COLO668 (cell line): Measurements from ENCODE around the gene TGFB3.
A peak's percentile ranks its signal among the peaks of the same experiment; 100 is the strongest.

Experiments
- DNase-seq: peaks from one replicate; lab custom pipeline; 2025; ENCODE audit not compliant: unreplicated experiment; lab: John Stamatoyannopoulos, UW

TGFB3 gene

DNA sequence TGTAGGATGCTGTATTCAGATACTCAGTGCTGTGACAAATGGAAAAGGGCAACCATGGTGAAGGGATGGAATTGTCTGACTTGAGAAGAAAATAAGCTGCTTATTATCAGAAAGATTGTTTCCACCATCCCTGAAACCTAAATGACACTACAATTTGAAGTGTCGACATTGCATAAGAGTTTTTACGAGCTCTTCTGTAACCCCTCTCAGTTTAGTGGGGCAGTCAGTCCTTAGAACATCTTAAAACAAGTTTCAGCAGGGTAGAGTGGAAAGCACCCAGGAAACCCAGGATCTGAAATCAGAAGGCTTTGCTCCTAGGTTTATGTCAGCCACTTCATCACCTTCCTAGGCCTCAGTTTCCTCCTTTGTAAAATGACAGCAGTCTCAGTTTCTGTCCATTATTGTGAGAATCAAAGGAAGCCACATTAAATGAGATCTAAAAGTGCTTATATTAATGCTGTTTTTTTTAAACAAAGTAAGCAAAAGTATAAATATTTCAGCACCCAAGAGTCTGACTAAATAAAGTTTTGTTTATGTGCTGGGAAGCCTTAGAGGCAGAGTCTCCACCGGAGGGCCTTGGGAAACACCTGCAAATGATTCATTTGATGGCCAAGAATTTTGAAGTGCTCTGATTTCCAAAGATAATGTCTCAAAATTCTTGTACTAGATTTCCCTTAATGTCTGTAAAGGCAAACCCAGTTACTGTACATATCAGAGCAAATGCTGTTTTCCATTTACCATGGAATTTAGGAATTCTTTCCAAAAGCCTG, 5.6 kb upstream of the TGFB3 start:
- no peak for DNase-seq

DNA sequence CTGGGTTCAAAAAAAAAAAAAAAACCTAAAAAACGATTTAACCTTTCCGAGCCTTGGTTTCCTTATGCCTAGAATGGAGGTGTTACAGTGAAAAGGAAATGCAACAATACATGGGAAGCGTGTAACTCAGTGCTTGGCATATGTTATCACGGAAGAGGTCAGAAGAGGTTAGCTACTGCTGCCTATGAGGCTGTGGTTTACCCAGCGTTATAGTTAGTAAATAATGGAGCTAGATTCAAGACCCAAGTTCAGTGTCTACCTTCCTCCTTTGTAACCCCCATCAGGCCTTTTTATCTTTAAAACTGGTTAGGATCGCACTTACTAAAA, 4.6 kb upstream of the TGFB3 start:
- DNase-seq: no peak

DNA sequence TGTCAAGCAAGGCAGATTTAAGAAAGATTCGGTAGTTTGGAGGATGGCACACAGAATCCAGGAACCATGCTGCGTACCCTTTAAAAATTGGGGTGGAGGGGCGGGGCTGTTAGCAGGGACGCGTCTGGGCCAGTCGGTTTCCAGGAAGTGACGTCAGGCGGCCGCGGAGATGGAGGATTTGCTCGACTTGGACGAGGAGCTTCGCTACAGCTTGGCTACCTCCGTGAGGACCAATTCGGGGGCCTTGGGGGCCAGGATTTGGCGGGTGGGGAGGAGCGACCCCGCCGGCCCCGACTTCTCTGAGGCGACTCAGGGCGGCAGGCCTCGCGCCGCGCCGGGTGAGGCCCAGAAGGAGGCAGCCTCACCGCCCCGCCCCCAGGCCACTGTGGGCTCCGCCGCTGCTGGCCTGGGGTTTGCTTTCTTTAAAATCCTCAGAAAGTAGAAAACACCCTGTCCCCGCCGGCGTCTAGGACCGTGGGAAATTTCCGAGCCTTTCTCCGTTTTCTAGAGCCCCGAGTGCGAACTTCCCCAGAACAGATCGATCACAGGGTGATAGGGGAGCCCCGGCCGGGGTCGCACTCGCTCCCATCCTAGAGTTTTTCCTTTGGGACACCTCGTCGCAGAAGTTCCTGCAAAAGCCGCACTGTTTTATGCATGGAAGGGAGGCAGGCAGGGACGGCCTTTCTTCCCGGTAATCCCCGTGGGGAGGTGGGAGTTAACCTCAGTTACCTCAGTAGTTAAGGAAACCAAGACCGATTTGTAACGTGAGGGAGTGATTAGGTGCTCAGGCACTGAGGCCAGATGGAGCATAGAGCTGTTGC, 4.0 kb upstream of the TGFB3 start, which contains the start of gene IFT43:
IFT43 (plus strand) TSS at position 146 of the 821 bp plus-strand sequence; CDS start at position 170, 24 bp downstream.
- peak; percentile 88 for DNase-seq

DNA sequence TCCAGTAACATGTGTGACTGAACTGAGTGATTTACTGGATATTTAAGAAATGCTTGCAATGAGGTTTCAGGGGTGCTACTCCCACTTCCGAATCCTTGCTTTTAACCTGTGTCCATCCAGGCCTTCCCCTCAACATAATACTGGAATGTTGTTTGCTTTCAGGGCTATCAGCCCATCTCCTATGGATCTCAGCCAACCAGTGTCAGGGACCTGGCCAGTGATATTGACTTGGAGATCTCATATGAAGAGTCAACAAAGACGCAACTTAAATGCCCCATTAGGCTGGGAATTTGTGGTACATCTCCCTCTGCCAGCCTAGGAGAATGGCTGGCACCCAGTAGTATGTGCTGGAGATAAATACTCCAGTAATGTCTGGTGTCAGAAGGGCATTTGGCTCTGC, 2.9 kb upstream of the TGFB3 start:
- no peak for DNase-seq

DNA sequence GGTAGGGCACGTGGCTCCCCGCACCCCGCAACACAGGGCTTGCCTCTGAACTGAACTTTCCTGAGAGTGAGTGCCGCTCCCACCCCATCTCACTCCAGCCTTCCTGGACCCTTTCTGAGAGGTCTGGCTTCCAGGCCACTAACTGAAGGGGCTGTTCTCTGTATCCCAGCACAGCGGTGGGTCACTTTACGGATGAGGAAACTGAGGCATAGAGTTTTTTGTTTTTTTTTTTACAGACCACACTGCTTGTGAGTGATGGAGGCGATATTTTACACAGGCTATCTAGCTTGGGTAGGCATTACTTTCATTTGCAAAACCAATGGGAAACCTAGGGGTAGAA, 1.2 kb upstream of the TGFB3 start:
- DNase-seq: no peak

DNA sequence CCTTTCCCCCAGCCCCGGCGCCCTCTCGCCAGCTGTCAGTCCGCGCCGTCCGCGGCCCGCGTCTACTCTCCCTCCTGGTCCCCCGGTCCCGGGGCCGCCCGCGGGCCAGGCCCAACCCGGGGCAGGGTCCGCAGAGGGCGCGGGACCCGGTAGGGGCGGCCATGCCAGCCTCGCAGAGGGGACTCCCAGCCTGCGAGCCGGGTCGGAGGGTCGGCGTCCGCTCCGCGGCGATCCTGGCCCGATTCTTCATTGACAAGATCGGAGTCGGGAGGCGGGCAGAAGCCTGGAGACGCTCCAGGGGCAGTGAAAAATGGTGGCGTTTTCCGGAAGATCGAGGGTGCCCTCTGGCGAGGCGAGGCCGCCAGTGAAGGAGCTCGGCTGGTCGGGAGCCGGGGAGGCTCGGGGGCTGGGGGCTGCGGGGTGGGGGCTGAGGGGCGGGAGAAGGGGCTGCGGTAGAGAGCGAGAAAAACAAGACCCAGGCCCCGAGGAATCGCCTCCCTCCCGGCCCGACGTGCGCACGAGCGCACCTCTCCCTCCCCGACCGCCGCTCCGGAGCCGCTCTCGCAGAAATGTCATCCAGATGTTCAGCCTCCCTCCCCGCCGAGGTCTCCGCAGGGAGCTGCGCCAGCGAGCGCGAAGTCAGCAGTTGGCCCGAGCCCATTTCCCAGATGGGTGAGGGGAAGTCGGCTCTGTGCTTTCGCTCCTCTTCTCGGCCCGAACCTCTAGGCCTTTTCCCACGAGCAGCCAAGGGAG, 647 bp upstream of the TGFB3 start:
- DNase-seq: peak; percentile 83

DNA sequence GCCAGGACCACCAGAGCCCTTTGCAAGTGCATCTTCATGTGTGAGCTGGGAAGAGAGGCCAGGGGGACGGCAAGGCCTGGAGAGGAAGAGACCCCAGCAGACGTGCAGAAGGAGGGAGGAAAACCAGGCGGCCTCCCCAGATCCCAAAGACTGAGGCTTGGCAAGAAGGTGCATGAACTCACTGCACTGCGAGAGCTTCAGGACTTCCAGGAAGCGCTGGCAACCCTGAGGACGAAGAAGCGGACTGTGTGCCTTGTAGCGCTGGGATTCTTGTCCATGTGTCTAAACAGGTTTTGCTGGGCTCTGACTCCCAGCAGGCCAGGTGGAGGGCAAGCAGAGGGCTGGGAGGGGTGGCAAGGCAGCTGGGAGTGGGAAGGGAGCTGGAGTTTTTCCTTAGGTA, 939 bp downstream of the TGFB3 start:
- DNase-seq: peak; percentile 61

DNA sequence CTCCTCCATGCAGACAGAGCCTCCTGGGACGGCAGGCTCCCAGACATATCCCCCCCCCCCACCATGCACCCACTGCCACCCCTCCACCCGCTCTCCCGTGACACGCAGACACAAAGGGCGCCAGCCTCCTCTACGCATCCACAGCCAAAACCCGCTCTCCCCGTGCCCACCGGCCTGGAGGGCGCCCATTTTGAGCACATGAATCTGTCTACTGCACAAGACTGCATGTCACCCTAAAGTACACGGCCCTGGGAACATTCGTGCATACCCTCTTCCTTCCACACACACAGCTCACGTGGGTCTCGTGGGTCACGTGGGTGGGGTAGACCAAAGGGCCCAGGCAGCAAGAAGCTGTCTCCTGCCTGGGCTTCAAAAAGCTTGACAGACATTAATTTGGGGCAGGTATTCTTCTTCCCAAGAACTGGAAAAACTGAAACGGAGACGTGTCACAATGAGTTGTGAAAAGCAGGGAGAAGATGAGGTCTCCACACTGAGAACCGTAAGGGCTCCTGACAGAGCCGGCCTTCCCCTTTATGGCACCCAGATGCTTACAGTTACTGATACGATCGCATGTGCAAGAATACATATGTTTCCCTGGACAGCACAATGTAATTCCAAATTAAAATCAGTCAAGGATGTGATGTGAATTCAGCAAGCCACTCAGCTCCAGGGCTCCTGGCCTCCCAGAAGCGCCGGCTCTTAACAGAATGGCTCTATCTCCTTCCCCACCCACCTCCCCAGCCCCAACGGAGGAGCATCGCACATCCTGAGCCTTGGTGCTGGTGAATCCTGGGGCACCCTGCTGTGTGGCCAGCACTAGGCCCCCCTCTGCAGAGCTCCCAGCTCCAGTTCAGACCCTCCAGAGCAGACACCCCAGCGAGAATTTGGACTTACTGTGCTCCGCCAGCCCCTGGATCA, 1.9 kb downstream of the TGFB3 start:
- DNase-seq: peak; percentile 39

DNA sequence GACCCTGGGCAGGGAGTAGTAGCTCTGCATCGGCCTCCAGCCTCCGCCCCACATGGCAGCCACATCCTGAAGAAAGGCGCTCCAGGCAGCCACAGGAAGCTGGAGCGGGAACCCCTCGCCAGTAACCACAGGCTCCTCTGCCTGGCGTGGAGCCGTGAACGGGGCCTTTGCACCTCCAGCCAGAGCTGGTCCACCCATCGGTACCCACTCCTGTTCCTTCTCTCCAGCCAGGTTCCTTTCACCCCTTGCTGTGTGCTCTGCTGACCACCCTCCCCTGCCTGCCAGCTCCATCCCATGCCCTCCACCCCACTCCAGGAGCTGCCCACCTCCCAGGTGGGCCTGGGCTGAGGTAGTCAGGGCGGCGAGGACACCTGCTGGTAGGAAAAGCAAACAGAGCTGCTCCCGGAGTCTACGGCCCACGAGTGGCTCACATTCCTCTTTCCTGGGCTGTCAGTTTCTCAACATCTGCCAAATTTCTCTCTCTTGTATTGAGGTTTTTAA, 2.7 kb downstream of the TGFB3 start:
- peak; percentile 67 for DNase-seq

DNA sequence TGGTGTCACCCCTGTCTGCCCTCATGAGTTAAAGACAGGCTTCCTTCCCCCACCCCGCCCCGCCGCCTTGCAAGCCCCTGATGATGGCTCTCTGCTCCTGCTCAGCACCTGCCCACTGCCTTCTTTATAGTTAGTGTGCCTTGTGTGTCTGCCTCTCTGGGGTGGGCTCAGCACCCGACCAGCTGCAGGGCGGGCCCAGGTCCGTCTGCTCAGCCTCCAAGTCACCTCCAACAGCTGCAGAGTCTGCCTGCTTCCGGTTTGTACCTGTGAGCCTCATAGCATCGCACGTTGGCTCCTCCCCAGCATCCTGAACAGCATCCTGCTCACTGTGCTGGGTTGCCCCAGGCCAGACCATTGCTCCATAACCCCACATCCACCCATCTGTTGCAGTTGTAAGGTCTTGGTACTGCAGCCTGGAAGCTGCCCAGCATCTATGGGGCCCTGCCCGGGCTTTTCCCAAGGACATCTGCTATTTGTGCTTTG, 3.5 kb downstream of the TGFB3 start:
- DNase-seq: peak; percentile 85

DNA sequence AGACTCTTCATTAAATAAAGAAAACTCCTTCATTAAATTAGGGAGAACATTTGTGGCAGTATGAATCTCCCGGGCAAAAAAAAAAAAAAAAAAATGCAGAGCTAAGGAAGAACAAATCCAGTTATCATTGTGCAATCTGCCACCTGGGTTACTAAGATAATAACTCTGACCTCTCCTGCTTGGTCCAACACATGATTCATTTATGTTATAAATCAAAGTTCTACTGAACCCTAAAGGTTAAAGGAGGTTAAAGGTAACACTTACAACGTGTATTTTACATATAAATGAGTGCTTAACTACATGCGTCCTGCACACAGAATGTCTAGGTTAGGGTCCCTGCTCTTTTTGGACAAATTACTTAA, 4.2 kb downstream of the TGFB3 start:
- DNase-seq: no peak

DNA sequence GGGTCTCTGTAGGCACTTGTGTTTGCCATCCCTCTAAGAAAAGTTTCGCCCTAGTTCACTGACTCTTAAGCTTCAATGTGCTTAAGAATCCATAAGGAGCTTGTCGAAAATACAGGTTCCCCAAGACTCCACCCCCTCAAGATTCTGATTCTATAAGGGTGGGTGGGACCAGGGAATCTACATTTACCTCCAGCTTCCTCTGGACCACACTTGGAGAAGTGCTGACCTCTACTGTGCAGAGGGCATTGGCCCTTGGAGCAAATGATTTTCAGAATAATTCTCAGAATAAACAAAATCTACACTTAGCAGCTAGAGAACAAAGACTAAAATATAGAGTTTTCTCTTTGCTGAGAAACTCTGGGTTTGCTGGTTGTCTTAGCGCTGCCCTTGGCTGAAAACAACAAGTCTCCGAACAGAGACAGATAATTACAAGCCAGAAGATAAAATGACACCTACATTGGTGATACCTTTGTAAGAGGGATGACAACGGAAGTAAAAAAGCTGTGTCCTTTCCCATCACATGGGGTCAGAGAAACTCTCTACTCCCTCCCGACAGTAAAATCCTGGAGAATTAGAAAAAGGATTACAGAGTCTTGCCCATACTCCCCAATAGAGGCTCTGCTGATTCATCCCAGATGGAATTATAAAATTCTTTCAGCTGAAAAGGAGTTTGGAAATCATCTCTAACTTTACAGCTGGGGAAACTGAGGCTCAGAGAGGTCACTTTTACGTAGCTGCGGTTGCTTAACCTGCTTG, 4.8 kb downstream of the TGFB3 start:
- no peak for DNase-seq

DNA sequence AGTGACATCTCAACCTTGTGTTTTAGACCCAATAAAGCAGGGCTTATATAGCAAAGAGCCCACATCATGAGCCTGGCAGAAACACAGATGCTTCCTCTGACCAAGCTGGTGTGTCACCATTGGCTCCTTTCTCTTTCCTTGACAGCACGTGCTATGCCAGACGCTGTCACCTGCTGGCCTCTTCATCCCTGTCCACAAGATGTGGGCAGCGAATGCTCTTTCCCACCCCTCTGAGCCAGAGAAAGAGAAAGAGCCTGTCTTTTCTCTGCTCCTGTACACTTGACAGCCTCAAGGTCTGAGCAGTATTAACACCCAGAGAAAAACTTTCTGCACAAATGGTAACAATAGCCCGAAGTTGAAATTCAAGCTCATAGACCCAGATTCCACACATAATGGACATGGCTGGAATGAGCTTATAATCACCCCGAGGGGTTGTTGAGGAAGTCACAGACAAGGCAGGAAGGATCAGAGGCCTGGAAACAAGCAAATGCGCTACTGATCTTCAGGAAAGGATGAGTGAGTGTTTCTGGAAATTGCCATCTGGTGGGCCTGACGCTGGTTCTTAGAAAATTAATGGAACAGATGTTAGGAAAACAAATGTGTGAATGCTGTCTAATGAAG, 8.9 kb downstream of the TGFB3 start:
- peak; percentile 89 for DNase-seq

DNA sequence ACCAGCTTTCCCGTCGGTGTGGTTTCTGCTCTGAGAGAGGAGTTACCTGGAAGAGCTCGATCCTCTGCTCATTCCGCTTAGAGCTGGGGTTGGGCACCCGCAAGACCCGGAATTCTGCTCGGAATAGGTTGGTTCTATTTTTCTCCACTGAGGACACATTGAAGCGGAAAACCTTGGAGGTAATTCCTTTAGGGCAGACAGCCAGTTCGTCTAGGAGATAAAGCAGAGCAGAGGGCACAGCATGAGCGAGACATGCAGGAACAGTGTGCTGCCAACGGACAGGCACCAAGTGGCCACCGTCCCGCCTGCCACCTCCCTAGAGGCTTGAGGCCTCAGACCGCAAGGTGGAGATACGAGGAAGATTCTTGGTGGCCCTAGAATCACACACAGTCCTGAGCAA, 10.3 kb downstream of the TGFB3 start:
- no peak for DNase-seq

DNA sequence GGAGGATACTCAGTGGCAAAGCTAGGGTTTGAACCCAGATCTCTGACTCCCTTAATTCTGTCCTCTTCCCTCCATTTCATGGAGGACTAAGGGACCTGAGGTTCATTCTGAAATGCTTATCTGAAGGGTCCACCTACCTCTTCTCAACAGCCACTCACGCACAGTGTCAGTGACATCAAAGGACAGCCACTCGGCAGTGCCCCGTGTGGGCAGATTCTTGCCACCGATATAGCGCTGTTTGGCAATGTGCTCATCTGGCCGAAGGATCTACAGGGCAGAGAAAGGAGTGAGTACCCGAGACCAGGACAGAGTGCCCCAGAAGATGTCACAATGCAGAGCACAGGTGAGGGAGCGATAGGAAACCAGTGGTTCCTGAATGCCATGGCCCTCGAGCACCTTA, 10.8 kb downstream of the TGFB3 start:
- DNase-seq: no peak

DNA sequence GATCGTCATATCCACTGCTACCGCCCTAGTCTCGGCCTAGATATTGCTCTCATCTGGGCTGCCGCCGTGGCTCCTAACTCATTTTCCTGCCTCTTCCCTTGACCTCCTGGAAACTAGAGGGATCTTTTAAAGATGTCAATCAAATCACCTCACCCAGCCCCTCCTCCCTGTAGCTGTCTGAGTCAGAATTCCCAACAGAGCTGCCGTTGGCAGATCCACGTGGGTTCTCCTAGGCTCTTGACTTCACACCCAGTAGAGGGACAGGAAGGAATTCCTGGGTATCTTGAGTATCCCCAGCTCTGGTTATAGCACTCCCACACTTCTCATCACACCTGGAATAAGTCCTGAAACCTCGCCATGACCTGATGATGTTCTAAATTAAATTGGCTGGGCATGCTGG, 11.9 kb downstream of the TGFB3 start:
- no peak for DNase-seq

DNA sequence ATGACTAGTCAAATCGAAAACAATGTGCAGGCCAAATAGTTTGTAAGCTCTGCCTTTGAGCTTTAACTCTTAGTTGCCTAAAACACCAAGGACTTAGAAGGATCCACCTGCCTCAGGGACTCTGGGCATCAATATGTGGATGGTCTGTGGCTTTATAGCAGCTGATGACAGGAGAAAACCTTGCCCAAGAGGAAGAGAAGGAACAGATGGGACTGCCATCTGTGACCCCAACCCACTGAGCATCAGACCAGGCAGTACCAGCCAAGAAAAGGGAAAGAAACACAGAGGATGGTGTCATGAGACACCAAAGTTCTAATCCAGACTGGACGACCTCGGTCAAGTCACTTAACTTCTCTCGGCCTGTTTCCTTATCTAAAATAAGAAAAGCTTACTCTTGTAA, 12.7 kb downstream of the TGFB3 start:
- no peak for DNase-seq

DNA sequence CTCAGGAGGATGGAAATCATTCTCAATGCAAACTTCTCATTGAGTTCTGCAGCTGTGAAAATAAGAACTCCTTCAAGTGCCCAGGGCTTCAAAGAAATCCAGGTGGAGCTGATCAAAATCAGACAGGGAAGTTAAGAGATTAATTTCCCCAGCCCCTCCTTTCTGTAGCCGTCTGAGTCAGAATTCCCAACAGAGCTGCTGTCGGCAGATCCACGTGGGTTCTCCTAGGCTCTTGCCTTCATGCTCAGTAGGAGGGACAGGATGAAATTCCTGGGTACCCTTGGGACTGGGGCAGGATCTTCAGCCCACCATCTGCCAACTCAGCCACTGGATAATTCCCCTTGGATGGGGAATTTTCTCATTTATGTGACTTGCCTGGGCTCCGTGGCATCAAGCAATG, 13.3 kb downstream of the TGFB3 start:
- DNase-seq: no peak

DNA sequence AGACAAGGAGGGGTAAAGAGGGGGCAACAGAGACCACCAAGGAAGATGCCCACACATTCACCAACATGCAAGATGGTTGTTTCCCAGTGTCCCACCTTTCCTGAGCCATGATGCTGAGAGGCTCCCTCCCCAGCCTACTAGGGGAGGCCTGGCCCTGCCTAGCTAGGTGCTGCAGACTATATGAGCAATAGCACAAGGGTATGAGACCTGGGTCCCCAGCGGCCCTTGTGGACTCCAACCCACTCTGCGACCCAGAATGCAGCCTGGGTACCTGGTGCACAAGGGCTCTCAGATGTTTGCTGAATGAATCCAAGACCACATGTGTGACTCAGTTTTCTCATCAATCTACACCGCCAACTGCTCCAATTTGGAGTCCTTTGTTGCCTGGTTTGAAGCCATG, 13.9 kb downstream of the TGFB3 start:
- DNase-seq: no peak
